Astrocyte (in vitro differentiated cells and primary cell): ENCODE data around the gene FTMT. TPM values are rescaled to one million over a fixed set of nuclear protein-coding genes. Genes with fewer than 3 reads are reported as not detected.

Experiments used
- DNase-seq: peaks from one replicate; pipeline ENCODE4 v3.0.0-alpha.2; 2010; ENCODE audit warnings: low read depth
- FAIRE-seq: peaks from 2 replicates; lab custom pipeline; 2011; peaks lifted over from hg19 to GRCh38; lab: Jason Lieb, UNC
- H2AFZ ChIP-seq: 2 replicates; pipeline ENCODE4 v1.6.0; 2012; ENCODE audit warnings: low read depth, low read length, inconsistent platforms
- H3K27ac ChIP-seq: 2 replicates; pipeline ENCODE4 v1.5.1; 2011; ENCODE audit warnings: low read depth, low read length, inconsistent platforms
- H3K27me3 ChIP-seq: 2 replicates; pipeline ENCODE4 v1.6.0; 2011; ENCODE audit warnings: low read length, inconsistent platforms; ENCODE audit not compliant: insufficient read depth
- H3K36me3 ChIP-seq: 2 replicates; pipeline ENCODE4 v1.5.1; 2011; ENCODE audit warnings: low read length, inconsistent platforms; ENCODE audit not compliant: insufficient read depth
- H3K4me1 ChIP-seq: 2 replicates; pipeline ENCODE4 v1.5.1; 2011; ENCODE audit warnings: low read length, inconsistent platforms; ENCODE audit not compliant: insufficient read depth
- H3K4me2 ChIP-seq: 2 replicates; pipeline ENCODE4 v1.6.0; 2012; ENCODE audit warnings: low read length, inconsistent platforms
- H3K4me3 ChIP-seq: 2 replicates; pipeline ENCODE4 v1.5.1; 2011; ENCODE audit warnings: low read depth, mild to moderate bottlenecking, low read length, inconsistent platforms; ENCODE audit not compliant: insufficient read depth
- H3K79me2 ChIP-seq: 2 replicates; pipeline ENCODE4 v1.6.0; 2012; ENCODE audit warnings: mild to moderate bottlenecking, low read length, inconsistent platforms; ENCODE audit not compliant: insufficient read depth
- H3K9ac ChIP-seq: 2 replicates; pipeline ENCODE4 v1.6.0; 2012; ENCODE audit warnings: mild to moderate bottlenecking, low read length, inconsistent platforms
- H3K9me3 ChIP-seq: 2 replicates; pipeline ENCODE4 v1.5.1; 2012; ENCODE audit warnings: low read depth, mild to moderate bottlenecking, low read length, inconsistent platforms; ENCODE audit not compliant: insufficient read depth
- H4K20me1 ChIP-seq: 2 replicates; pipeline ENCODE4 v1.6.0; 2012; ENCODE audit warnings: low read length, inconsistent platforms; ENCODE audit not compliant: insufficient read depth
- H3K27ac Mint-ChIP-seq: one replicate; pipeline ENCODE4 v1.8.0; 2021; ENCODE audit warnings: mild to moderate bottlenecking, mixed read lengths; ENCODE audit not compliant: unreplicated experiment
- H3K27me3 Mint-ChIP-seq: one replicate; pipeline ENCODE4 v1.8.0; 2021; ENCODE audit warnings: low read depth, mixed read lengths; ENCODE audit not compliant: unreplicated experiment
- H3K36me3 Mint-ChIP-seq: one replicate; pipeline ENCODE4 v1.8.0; 2021; ENCODE audit warnings: low read depth, mixed read lengths; ENCODE audit not compliant: unreplicated experiment
- H3K4me1 Mint-ChIP-seq: one replicate; pipeline ENCODE4 v1.8.0; 2021; ENCODE audit warnings: low read depth, mixed read lengths; ENCODE audit not compliant: unreplicated experiment
- H3K4me3 Mint-ChIP-seq: one replicate; pipeline ENCODE4 v1.8.0; 2021; ENCODE audit warnings: mild to moderate bottlenecking, moderate library complexity, mixed read lengths; ENCODE audit not compliant: unreplicated experiment
- H3K9me3 Mint-ChIP-seq: one replicate; pipeline ENCODE4 v1.8.0; 2021; ENCODE audit warnings: mild to moderate bottlenecking, mixed read lengths; ENCODE audit not compliant: unreplicated experiment
- CTCF ChIP-seq: IDR thresholded peaks from 2 replicates; pipeline ENCODE4 v1.5.1; 2011; ENCODE audit warnings: low read depth, mild to moderate bottlenecking, inconsistent platforms, low read length, moderate library complexity; ENCODE audit not compliant: insufficient read depth
- EZH2 ChIP-seq: IDR thresholded peaks from 2 replicates; pipeline ENCODE4 v1.6.1; 2012; ENCODE audit warnings: mild to moderate bottlenecking, low read length, inconsistent platforms; ENCODE audit not compliant: insufficient read depth
- total RNA-seq: library from RNA; stranded (reverse); gene quantifications from 2 replicates; pipeline ENCODE4 v1.2.1, GENCODE V29; 2021

Gene FTMT
- total RNA-seq, 1 donor from 2014 or later: not detected

- H3K27me3 Mint-ChIP-seq: no peaks in the 10 kb centered on the region
- Histone ChIP-seq H3K4me1 (no peaks in the 10 kb centered on the region), H3K9me3 (no peaks in the 10 kb centered on the region), H3K4me3 (no peak overlapping the region), H4K20me1 (no peaks in the 10 kb centered on the region), H2AFZ (no peak overlapping the region), H3K27ac (no peak overlapping the region), H3K27me3 (no peaks in the 10 kb centered on the region), H3K79me2 (no peaks in the 10 kb centered on the region), H3K4me2 (no peak overlapping the region), H3K9ac (no peak overlapping the region), H3K36me3 (no peaks in the 10 kb centered on the region)
- H3K27ac Mint-ChIP-seq: no peak overlapping the region
- no peak overlapping the region for H3K4me3 Mint-ChIP-seq
- H3K9me3 Mint-ChIP-seq: no peaks in the 10 kb centered on the region
- DNase-seq: no peak
- H3K4me1 Mint-ChIP-seq: no peaks in the 10 kb centered on the region
- H3K36me3 Mint-ChIP-seq: no peaks in the 10 kb centered on the region
- FAIRE-seq: no peak
- no peak for TF ChIP-seq EZH2
- TF ChIP-seq CTCF: no peak
Measured at GRCh38 chr5:121867403-121867802, 15.7 kb downstream of the FTMT start.

GRCh38 chr5:121870489-121870888 is 18.8 kb downstream of the FTMT start:
- no peaks in the 10 kb centered on the region for H3K79me2 ChIP-seq
- TF ChIP-seq EZH2 (no peak), CTCF (no peak)
- Mint-ChIP-seq H3K4me3 (no peak overlapping the region), H3K9me3 (no peaks in the 10 kb centered on the region), H3K36me3 (no peaks in the 10 kb centered on the region), H3K27ac (no peak overlapping the region), H3K27me3 (no peaks in the 10 kb centered on the region), H3K4me1 (no peaks in the 10 kb centered on the region)
- no peaks in the 10 kb centered on the region for H3K36me3 ChIP-seq
- no peak overlapping the region for H2AFZ ChIP-seq
- no peaks in the 10 kb centered on the region for H4K20me1 ChIP-seq
- no peak overlapping the region for H3K9ac ChIP-seq
- no peak overlapping the region for H3K4me3 ChIP-seq
- H3K27me3 ChIP-seq: no peaks in the 10 kb centered on the region
- H3K4me2 ChIP-seq: no peak overlapping the region
- no peaks in the 10 kb centered on the region for H3K9me3 ChIP-seq
- FAIRE-seq (peak; percentile 26), DNase-seq (no peak)
- no peaks in the 10 kb centered on the region for H3K4me1 ChIP-seq
- H3K27ac ChIP-seq: no peak overlapping the region

- DNase-seq (no peak), FAIRE-seq (no peak)
- Histone ChIP-seq H3K4me3 (no peak overlapping the region), H3K79me2 (no peaks in the 10 kb centered on the region), H3K9ac (no peak overlapping the region), H3K9me3 (no peaks in the 10 kb centered on the region), H3K27ac (no peak overlapping the region), H3K4me1 (no peaks in the 10 kb centered on the region), H3K4me2 (no peak overlapping the region), H3K27me3 (no peaks in the 10 kb centered on the region), H4K20me1 (no peaks in the 10 kb centered on the region), H2AFZ (no peak overlapping the region), H3K36me3 (no peaks in the 10 kb centered on the region)
- no peaks in the 10 kb centered on the region for H3K9me3 Mint-ChIP-seq
- no peaks in the 10 kb centered on the region for H3K36me3 Mint-ChIP-seq
- H3K27me3 Mint-ChIP-seq: no peaks in the 10 kb centered on the region
- H3K4me3 Mint-ChIP-seq: no peak overlapping the region
- H3K27ac Mint-ChIP-seq: no peak overlapping the region
- no peaks in the 10 kb centered on the region for H3K4me1 Mint-ChIP-seq
- TF ChIP-seq CTCF (no peak), EZH2 (no peak)
Measured at GRCh38 chr5:121872856-121873255, 21.2 kb downstream of the FTMT start.
